Neutrophil (primary cell): ENCODE results near the gene MEGF6.

Source experiments
- H3K27ac ChIP-seq: fragments of 200-600 bp; sonication (generic); 2 replicates; pipeline ENCODE4 v1.5.1; 2016; ENCODE audit warnings: mild to moderate bottlenecking, moderate library complexity
- H3K27me3 ChIP-seq: fragments of 200-600 bp; sonication (generic); 2 replicates; pipeline ENCODE4 v1.6.0; 2016; ENCODE audit warnings: mild to moderate bottlenecking
- H3K36me3 ChIP-seq: fragments of 200-600 bp; sonication (generic); 2 replicates; pipeline ENCODE4 v1.5.1; 2017
- H3K4me1 ChIP-seq, 2 experiments: fragments of 200-600 bp in 1 of 2; sonication (generic) in 1 of 2; 1 replicate in 1 of 2; 2 replicates in 1 of 2; pipeline versions ENCODE4 v1.5.1 to v1.6.1; 2013 to 2016; ENCODE audit warnings: low read depth in 1 of 2, low read length in 1 of 2, mild to moderate bottlenecking in 1 of 2, moderate library complexity in 1 of 2; ENCODE audit not compliant: control insufficient read depth in 1 of 2, insufficient read depth in 1 of 2
- H3K4me3 ChIP-seq, 2 experiments: fragments of 200-600 bp in 1 of 2; sonication (generic) in 1 of 2; 1 replicate in 1 of 2; 2 replicates in 1 of 2; pipeline ENCODE4 v1.5.1; 2013 to 2016; ENCODE audit warnings: low read depth in 1 of 2, low read length in 1 of 2, mild to moderate bottlenecking in 1 of 2, moderate library complexity in 1 of 2
- H3K9me3 ChIP-seq: fragments of 200-600 bp; sonication (generic); 2 replicates; pipeline ENCODE4 v1.5.1; 2016
- TF ChIP-seq, protein P1 (sequence below): fragments of 200-600 bp; sonication (generic); IDR thresholded peaks from 2 replicates; pipeline ENCODE4 v1.5.1; 2016; ENCODE audit warnings: antibody characterized with exemption

Gene MEGF6

GRCh38 chr1:3441880-3442279 lies 169.4 kb downstream of the MEGF6 start:
- TF ChIP-seq, protein P1, sequence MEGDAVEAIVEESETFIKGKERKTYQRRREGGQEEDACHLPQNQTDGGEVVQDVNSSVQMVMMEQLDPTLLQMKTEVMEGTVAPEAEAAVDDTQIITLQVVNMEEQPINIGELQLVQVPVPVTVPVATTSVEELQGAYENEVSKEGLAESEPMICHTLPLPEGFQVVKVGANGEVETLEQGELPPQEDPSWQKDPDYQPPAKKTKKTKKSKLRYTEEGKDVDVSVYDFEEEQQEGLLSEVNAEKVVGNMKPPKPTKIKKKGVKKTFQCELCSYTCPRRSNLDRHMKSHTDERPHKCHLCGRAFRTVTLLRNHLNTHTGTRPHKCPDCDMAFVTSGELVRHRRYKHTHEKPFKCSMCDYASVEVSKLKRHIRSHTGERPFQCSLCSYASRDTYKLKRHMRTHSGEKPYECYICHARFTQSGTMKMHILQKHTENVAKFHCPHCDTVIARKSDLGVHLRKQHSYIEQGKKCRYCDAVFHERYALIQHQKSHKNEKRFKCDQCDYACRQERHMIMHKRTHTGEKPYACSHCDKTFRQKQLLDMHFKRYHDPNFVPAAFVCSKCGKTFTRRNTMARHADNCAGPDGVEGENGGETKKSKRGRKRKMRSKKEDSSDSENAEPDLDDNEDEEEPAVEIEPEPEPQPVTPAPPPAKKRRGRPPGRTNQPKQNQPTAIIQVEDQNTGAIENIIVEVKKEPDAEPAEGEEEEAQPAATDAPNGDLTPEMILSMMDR, result no peak
- H3K4me3 ChIP-seq, result no peak overlapping the region
- no peaks in the 10 kb centered on the region for H3K4me1 ChIP-seq
- no peaks in the 10 kb centered on the region for H3K36me3 ChIP-seq
- peaks cover 4% of the 10 kb centered on the region for H3K27me3 ChIP-seq
- H3K9me3 ChIP-seq, result no peaks in the 10 kb centered on the region
- H3K27ac ChIP-seq, result no peak overlapping the region

DNA sequence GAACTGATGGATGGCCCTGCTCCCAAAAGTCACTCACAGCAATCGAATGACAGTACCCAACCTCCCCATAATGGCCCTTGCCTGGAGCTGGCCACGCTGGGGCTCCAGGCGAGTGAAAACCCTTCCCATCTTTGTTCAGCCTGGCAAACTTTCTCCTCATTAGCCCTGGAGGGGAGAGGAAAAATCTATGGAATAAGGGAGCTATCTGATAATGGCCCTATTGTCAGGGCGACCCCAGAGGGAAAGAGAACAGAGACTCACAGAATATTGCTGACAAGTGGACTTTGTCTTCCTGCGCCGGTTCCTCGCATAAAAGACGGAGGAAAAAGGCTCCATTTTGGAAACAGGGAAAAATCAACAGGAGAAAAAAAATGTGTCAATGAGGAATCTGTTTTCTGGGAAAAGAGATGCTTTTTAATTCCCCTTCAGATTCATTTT lies 169.9 kb downstream of the MEGF6 start:
- TF ChIP-seq, protein P1, result no peak
- H3K4me1 ChIP-seq, result no peaks in the 10 kb centered on the region
- H3K36me3 ChIP-seq, result no peaks in the 10 kb centered on the region
- no peak overlapping the region for H3K4me3 ChIP-seq
- H3K27ac ChIP-seq, result no peak overlapping the region
- H3K27me3 ChIP-seq, result peaks cover 4% of the 10 kb centered on the region
- no peaks in the 10 kb centered on the region for H3K9me3 ChIP-seq

GRCh38 chr1:3440711-3441409 lies 170.4 kb downstream of the MEGF6 start:
- TF ChIP-seq, protein P1, result no peak
- peaks cover 4% of the 10 kb centered on the region for H3K27me3 ChIP-seq
- no peak overlapping the region for H3K27ac ChIP-seq
- H3K9me3 ChIP-seq, result no peaks in the 10 kb centered on the region
- H3K36me3 ChIP-seq, result no peaks in the 10 kb centered on the region
- no peak overlapping the region for H3K4me3 ChIP-seq
- no peaks in the 10 kb centered on the region for H3K4me1 ChIP-seq

DNA sequence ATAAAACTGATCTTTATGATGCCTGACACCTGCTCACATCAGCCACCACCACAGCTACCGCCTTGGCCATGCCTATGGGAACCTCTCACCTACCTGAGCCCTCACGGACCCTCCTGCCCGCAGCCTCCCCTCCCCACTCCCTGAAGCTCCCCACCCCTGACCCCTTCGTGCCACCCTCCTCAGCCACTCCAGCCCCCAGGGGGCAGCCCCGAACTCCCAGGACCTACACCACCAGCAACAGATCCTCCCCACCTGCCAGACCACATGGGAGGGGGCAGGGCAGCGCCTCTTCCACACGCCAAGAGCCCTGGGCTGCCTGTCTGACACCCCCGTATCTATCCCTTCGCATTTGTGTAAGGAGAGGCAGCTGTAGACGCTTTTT lies 171.0 kb downstream of the MEGF6 start:
- Histone ChIP-seq H3K9me3 (no peaks in the 10 kb centered on the region), H3K36me3 (no peaks in the 10 kb centered on the region), H3K27ac (no peak overlapping the region), H3K4me1 (no peaks in the 10 kb centered on the region), H3K4me3 (no peak overlapping the region), H3K27me3 (peaks cover 4% of the 10 kb centered on the region)
- TF ChIP-seq, protein P1, result no peak
